Nephron (organoid): Measurements from ENCODE around the gene CCDC69.
"Not testable (repeated sequence)": the region's sequence is repeated elsewhere in the genome, so short reads cannot be mapped to it uniquely, and the experiment has no call there.

ENCODE experiments used
- H3K27ac Mint-ChIP-seq, 3 experiments: 2 replicates each; pipeline ENCODE4 v1.8.0; 2020; ENCODE audit warnings: mixed read lengths in 3 of 3, mild to moderate bottlenecking in 2 of 3, moderate library complexity in 1 of 3
- H3K27me3 Mint-ChIP-seq: 2 replicates; pipeline ENCODE4 v1.8.0; 2021; ENCODE audit warnings: low read depth, mild to moderate bottlenecking, moderate library complexity, mixed read lengths
- H3K36me3 Mint-ChIP-seq: 2 replicates; pipeline ENCODE4 v1.8.0; 2020; ENCODE audit warnings: low read depth, mixed read lengths
- H3K4me1 Mint-ChIP-seq: 2 replicates; pipeline ENCODE4 v1.8.0; 2020; ENCODE audit warnings: mixed read lengths
- H3K4me3 Mint-ChIP-seq, 3 experiments: 2 replicates each; pipeline ENCODE4 v1.8.0; 2020; ENCODE audit warnings: mild to moderate bottlenecking in 3 of 3, mixed read lengths in 3 of 3, moderate library complexity in 2 of 3
- H3K9me3 Mint-ChIP-seq: 2 replicates; pipeline ENCODE4 v1.8.0; 2020; ENCODE audit warnings: mixed read lengths
- CTCF ChIP-seq, 3 experiments: fragments of 200-600 bp; sonication (generic); IDR thresholded peaks; one replicate each; pipeline ENCODE4 v1.5.0; 2021; ENCODE audit warnings: antibody characterized with exemption in 3 of 3; ENCODE audit not compliant: unreplicated experiment in 3 of 3

Gene CCDC69

GRCh38 chr5:151198861-151199260 is 25.0 kb downstream of the CCDC69 start:
- Mint-ChIP-seq H3K9me3 (peaks cover 3% of the 10 kb centered on the region), H3K36me3 (no peaks in the 10 kb centered on the region), H3K4me1 (no peaks in the 10 kb centered on the region), H3K27ac (no peak overlapping the region), H3K27me3 (no peaks in the 10 kb centered on the region), H3K4me3 (no peak overlapping the region)
- TF ChIP-seq CTCF (IDR thresholded peaks at IDR 0.05; ENCODE audit: unreplicated experiment in 3 of 3) = no peak

- H3K27me3 Mint-ChIP-seq, H3K4me1 Mint-ChIP-seq, H3K9me3 Mint-ChIP-seq, H3K27ac Mint-ChIP-seq, H3K36me3 Mint-ChIP-seq, H3K4me3 Mint-ChIP-seq: not testable (repeated sequence)
These were observed 26.6 kb downstream of the CCDC69 start for GRCh38 chr5:151197291-151197600.

GRCh38 chr5:151196556-151197290 is 27.2 kb downstream of the CCDC69 start:
- H3K27ac Mint-ChIP-seq = no peak overlapping the region
- H3K4me3 Mint-ChIP-seq = no peak overlapping the region
- no peak for TF ChIP-seq CTCF (IDR thresholded peaks at IDR 0.05; ENCODE audit: unreplicated experiment in 3 of 3)
- no peaks in the 10 kb centered on the region for H3K4me1 Mint-ChIP-seq
- no peaks in the 10 kb centered on the region for H3K27me3 Mint-ChIP-seq
- H3K9me3 Mint-ChIP-seq = peaks cover 9% of the 10 kb centered on the region
- H3K36me3 Mint-ChIP-seq = no peaks in the 10 kb centered on the region

GRCh38 chr5:151195622-151196021 is 28.3 kb downstream of the CCDC69 start:
- peaks cover 18% of the 10 kb centered on the region for H3K9me3 Mint-ChIP-seq
- no peak overlapping the region for H3K27ac Mint-ChIP-seq
- no peak overlapping the region for H3K4me3 Mint-ChIP-seq
- H3K27me3 Mint-ChIP-seq = no peaks in the 10 kb centered on the region
- no peak for TF ChIP-seq CTCF (IDR thresholded peaks at IDR 0.05; ENCODE audit: unreplicated experiment in 3 of 3)
- H3K36me3 Mint-ChIP-seq = peaks cover 5% of the 10 kb centered on the region
- no peaks in the 10 kb centered on the region for H3K4me1 Mint-ChIP-seq

GRCh38 chr5:151192626-151193025 is 31.3 kb downstream of the CCDC69 start:
- H3K36me3 Mint-ChIP-seq = peaks cover 5% of the 10 kb centered on the region
- no peaks in the 10 kb centered on the region for H3K27me3 Mint-ChIP-seq
- H3K27ac Mint-ChIP-seq = no peak overlapping the region
- H3K4me1 Mint-ChIP-seq = no peaks in the 10 kb centered on the region
- no peak overlapping the region for H3K4me3 Mint-ChIP-seq
- peaks cover 37% of the 10 kb centered on the region for H3K9me3 Mint-ChIP-seq
- no peak for TF ChIP-seq CTCF (IDR thresholded peaks at IDR 0.05; ENCODE audit: unreplicated experiment in 3 of 3)

GRCh38 chr5:151191661-151192060 is 32.2 kb downstream of the CCDC69 start:
- Mint-ChIP-seq H3K27me3 (no peaks in the 10 kb centered on the region), H3K27ac (no peak overlapping the region), H3K4me3 (no peak overlapping the region), H3K36me3 (peaks cover 5% of the 10 kb centered on the region), H3K9me3 (peaks cover 37% of the 10 kb centered on the region), H3K4me1 (peaks cover 4% of the 10 kb centered on the region)
- no peak for TF ChIP-seq CTCF (IDR thresholded peaks at IDR 0.05; ENCODE audit: unreplicated experiment in 3 of 3)
